Measurements from ENCODE around the gene PBX2. TPM values are rescaled to one million over a fixed set of nuclear protein-coding genes. Genes with fewer than 3 reads are reported as not detected.
A peak's percentile ranks its signal among the peaks of the same experiment; 100 is the strongest.
"Not testable (repeated sequence)": the region's sequence is repeated elsewhere in the genome, so short reads cannot be mapped to it uniquely, and the experiment has no call there.

The PBX2 gene
- total RNA-seq, 2 experiments from 2014 or later, result 69.4 to 73.1 TPM

- DNase-seq, result no peak
- POLR2A ChIA-PET, result interaction anchor here (0.6 to 1.6 kb wide), 7 partner anchors 25 to 642 kb away, joined by 3 to 6 read pairs (median 3); partner anchors contain the start of genes ATF6B and TAP2
- Mint-ChIP-seq H3K27me3 (peaks cover 2% of the 10 kb centered on the region), H3K36me3 (ENCODE audit: low read depth) (peaks cover 8% of the 10 kb centered on the region), H3K4me1 (peaks cover 33% of the 10 kb centered on the region), H3K9me3 (no peaks in the 10 kb centered on the region), H3K27ac (peak overlapping the region; percentile 98), H3K4me3 (peak overlapping the region; percentile 95)
- CTCF ChIA-PET, result interaction anchor here (1.0 to 2.1 kb wide), 2 partner anchors 18 to 59 kb away, joined by 3 to 12 read pairs; partner anchors contain the start of gene RNF5
Observed at GRCh38 chr6:32196682-32197616, 6.9 kb upstream of the PBX2 start.

GRCh38 chr6:32195902-32196681 lies 6.1 kb upstream of the PBX2 start:
- H3K9me3 Mint-ChIP-seq, result no peaks in the 10 kb centered on the region
- CTCF ChIA-PET, result interaction anchor here (0.6 to 2.1 kb wide), 20 partner anchors 14 to 1633 kb away, joined by 3 to 20 read pairs (median 4); partner anchors contain the start of genes AGPAT1, ATF6B, BRD2 and DXO
- POLR2A ChIA-PET, result interaction anchor here (0.6 to 10.5 kb wide), 18 partner anchors 8 to 775 kb away, joined by 3 to 155 read pairs (median 4); partner anchors contain the start of genes AGPAT1, ATF6B, BRD2 and FKBPL
- H3K4me1 Mint-ChIP-seq, result peaks cover 35% of the 10 kb centered on the region
- H3K4me3 Mint-ChIP-seq, result peak overlapping the region; percentile 95
- H3K27ac Mint-ChIP-seq, result peak overlapping the region; percentile 98
- H3K27me3 Mint-ChIP-seq, result peaks cover 2% of the 10 kb centered on the region
- peaks cover 16% of the 10 kb centered on the region for H3K36me3 Mint-ChIP-seq (ENCODE audit: low read depth)
- DNase-seq, result peak; percentile 73

- Mint-ChIP-seq H3K4me3 (peak overlapping the region; percentile 95), H3K27me3 (peaks cover 2% of the 10 kb centered on the region), H3K27ac (peak overlapping the region; percentile 98), H3K4me1 (peaks cover 35% of the 10 kb centered on the region), H3K36me3 (ENCODE audit: low read depth) (peaks cover 19% of the 10 kb centered on the region), H3K9me3 (no peaks in the 10 kb centered on the region)
- ChIA-PET POLR2A (interaction anchor here (0.7 to 10.5 kb wide), 12 partner anchors 9 to 776 kb away, joined by 3 to 155 read pairs (median 4); partner anchors contain the start of genes AGPAT1, ATF6B, BRD2 and FKBPL), CTCF (interaction anchor here (0.6 to 2.1 kb wide), 21 partner anchors 10 to 1632 kb away, joined by 3 to 20 read pairs (median 3); partner anchors contain the start of genes AGPAT1, ATF6B, BRD2 and DXO)
- peak; percentile 100 for DNase-seq
Observed at GRCh38 chr6:32195652-32195901, 5.6 kb upstream of the PBX2 start.

GRCh38 chr6:32194825-32195651 lies 5.0 kb upstream of the PBX2 start:
- H3K4me3 Mint-ChIP-seq, result peak overlapping the region; percentile 95
- peak overlapping the region; percentile 85 for H3K27ac Mint-ChIP-seq
- peak; percentile 53 for DNase-seq
- no peaks in the 10 kb centered on the region for H3K27me3 Mint-ChIP-seq
- H3K4me1 Mint-ChIP-seq, result peaks cover 35% of the 10 kb centered on the region
- ChIA-PET CTCF (interaction anchor here (0.7 to 2.1 kb wide), 17 partner anchors 11 to 774 kb away, joined by 3 to 20 read pairs (median 4); partner anchors contain the start of genes AGPAT1, ATF6B, BRD2 and DXO), POLR2A (interaction anchor here (0.7 to 10.5 kb wide), 12 partner anchors 9 to 777 kb away, joined by 3 to 155 read pairs (median 4); partner anchors contain the start of genes AGPAT1, ATF6B, BRD2 and FKBPL)
- H3K9me3 Mint-ChIP-seq, result no peaks in the 10 kb centered on the region
- peaks cover 24% of the 10 kb centered on the region for H3K36me3 Mint-ChIP-seq (ENCODE audit: low read depth)

GRCh38 chr6:32194388-32194787 lies 4.4 kb upstream of the PBX2 start:
- Mint-ChIP-seq H3K4me3 (peak overlapping the region; percentile 95), H3K9me3 (no peaks in the 10 kb centered on the region), H3K36me3 (ENCODE audit: low read depth) (peaks cover 25% of the 10 kb centered on the region), H3K4me1 (peaks cover 35% of the 10 kb centered on the region), H3K27ac (peak overlapping the region; percentile 47), H3K27me3 (no peaks in the 10 kb centered on the region)
- no peak for DNase-seq
- CTCF ChIA-PET, result interaction anchor here (1.3 to 2.0 kb wide), 3 partner anchors 51 to 67 kb away, joined by 3 to 20 read pairs (median 5); partner anchors contain the start of genes ATF6B and FKBPL
- POLR2A ChIA-PET, result interaction anchor here (2.2 to 10.5 kb wide), 3 partner anchors 15 to 777 kb away, joined by 14 to 155 read pairs (median 16); partner anchors contain the start of genes AGPAT1, ATF6B and RNF5

GRCh38 chr6:32193096-32193495 lies 3.1 kb upstream of the PBX2 start:
- H3K4me3 Mint-ChIP-seq, result peak overlapping the region; percentile 100
- POLR2A ChIA-PET, result interaction anchor here (0.7 to 10.5 kb wide), 8 partner anchors 14 to 781 kb away, joined by 3 to 155 read pairs (median 6); partner anchors contain the start of genes AGPAT1, ATF6B, DXO and FKBPL
- not testable (repeated sequence) for H3K27me3 Mint-ChIP-seq

GRCh38 chr6:32192608-32193039 lies 2.6 kb upstream of the PBX2 start, which contains the start of gene GPSM3:
Gene GPSM3 (minus strand): TSS chr6:32192643. CDS start chr6:32192513, 130 bp downstream.
- CTCF ChIA-PET, result interaction anchor here (0.6 to 1.2 kb wide), 3 partner anchors 13 to 233 kb away, joined by 3 to 8 read pairs (median 4); partner anchors contain the start of genes NELFE and SKIC2
- DNase-seq, result peak; percentile 69
- H3K9me3 Mint-ChIP-seq, result no peaks in the 10 kb centered on the region
- POLR2A ChIA-PET, result interaction anchor here (0.7 to 10.5 kb wide), 10 partner anchors 13 to 781 kb away, joined by 3 to 155 read pairs (median 5); partner anchors contain the start of genes AGPAT1, ATF6B, DXO and FKBPL
- H3K4me1 Mint-ChIP-seq, result peaks cover 52% of the 10 kb centered on the region
- H3K27ac Mint-ChIP-seq, result peak within 1 kb of the TSS; percentile 99
- peak within 1 kb of the TSS; percentile 100 for H3K4me3 Mint-ChIP-seq
- no peaks in the 10 kb centered on the region for H3K27me3 Mint-ChIP-seq
- H3K36me3 Mint-ChIP-seq (ENCODE audit: low read depth), result peaks cover 42% of the 10 kb centered on the region

More at GRCh38 chr6:32193096-32193495, 3.1 kb upstream of the PBX2 start:
- CTCF ChIA-PET, result interaction anchor here (0.6 to 1.3 kb wide), 4 partner anchors 14 to 234 kb away, joined by 3 to 8 read pairs (median 4); partner anchors contain the start of genes FKBPL, NELFE and SKIC2
- not testable (repeated sequence) for H3K9me3 Mint-ChIP-seq, DNase-seq
- H3K4me1 Mint-ChIP-seq, result peaks cover 47% of the 10 kb centered on the region
- H3K27ac Mint-ChIP-seq, result peak overlapping the region; percentile 99
- H3K36me3 Mint-ChIP-seq (ENCODE audit: low read depth), result peaks cover 38% of the 10 kb centered on the region

- POLR2A ChIA-PET, result interaction anchor here (0.7 to 10.5 kb wide), 11 partner anchors 12 to 782 kb away, joined by 3 to 155 read pairs (median 7); partner anchors contain the start of genes AGPAT1, ATF6B, FKBPL and PSMB8
- no peak for DNase-seq
- H3K27ac Mint-ChIP-seq, result peak overlapping the region; percentile 99
- peaks cover 56% of the 10 kb centered on the region for H3K4me1 Mint-ChIP-seq
- H3K36me3 Mint-ChIP-seq (ENCODE audit: low read depth), result peaks cover 49% of the 10 kb centered on the region
- H3K27me3 Mint-ChIP-seq, result no peaks in the 10 kb centered on the region
- H3K9me3 Mint-ChIP-seq, result no peaks in the 10 kb centered on the region
- peak overlapping the region; percentile 100 for H3K4me3 Mint-ChIP-seq
- CTCF ChIA-PET, result interaction anchor here (0.6 to 1.2 kb wide), 3 partner anchors 13 to 233 kb away, joined by 3 to 8 read pairs (median 4); partner anchors contain the start of genes NELFE and SKIC2
Observed at GRCh38 chr6:32191696-32192607, 1.9 kb upstream of the PBX2 start.

- ChIA-PET CTCF (interaction anchor here (1.2 kb wide), 1 partner anchor 11 kb away, joined by 6 read pairs; no protein-coding TSS in a partner anchor), POLR2A (interaction anchor here (0.7 to 10.5 kb wide), 8 partner anchors 12 to 1081 kb away, joined by 3 to 155 read pairs (median 4); partner anchors contain the start of genes AGPAT1, ATF6B, DXO and FKBPL)
- Mint-ChIP-seq H3K27me3 (no peaks in the 10 kb centered on the region), H3K9me3 (no peaks in the 10 kb centered on the region), H3K36me3 (ENCODE audit: low read depth) (peaks cover 57% of the 10 kb centered on the region), H3K4me3 (peak overlapping the region; percentile 100), H3K27ac (peak overlapping the region; percentile 99), H3K4me1 (peaks cover 61% of the 10 kb centered on the region)
- no peak for DNase-seq
Observed at GRCh38 chr6:32190911-32191677, 1.1 kb upstream of the PBX2 start.

- ChIA-PET POLR2A (interaction anchor here (0.6 to 10.5 kb wide), 4 partner anchors 10 to 782 kb away, joined by 3 to 155 read pairs (median 8); partner anchors contain the start of genes AGPAT1, ATF6B and RNF5), CTCF (interaction anchor here (1.2 kb wide), 1 partner anchor 10 kb away, joined by 6 read pairs; no protein-coding TSS in a partner anchor)
- no peaks in the 10 kb centered on the region for H3K27me3 Mint-ChIP-seq
- no peak for DNase-seq
- H3K4me1 Mint-ChIP-seq, result peaks cover 61% of the 10 kb centered on the region
- no peaks in the 10 kb centered on the region for H3K9me3 Mint-ChIP-seq
- peak overlapping the region; percentile 77 for H3K27ac Mint-ChIP-seq
- H3K36me3 Mint-ChIP-seq (ENCODE audit: low read depth), result peaks cover 65% of the 10 kb centered on the region
- peak overlapping the region; percentile 86 for H3K4me3 Mint-ChIP-seq
Observed at GRCh38 chr6:32189742-32190053, 304 bp downstream of the PBX2 start.

Measured in activated CD4-positive, alpha-beta memory T cell treated with anti-CD3 and anti-CD28 coated beads, Interleukin-2, amount 10 ng/mL, durations not matched to agents 7 days and 5 days (primary cell).